ENCODE measurements around the gene CALML6. TPM values are rescaled to one million over a fixed set of nuclear protein-coding genes. Genes with fewer than 3 reads are reported as not detected.

Gene CALML6
- total and polyA plus RNA-seq, 10 donors = 0.34 to 3.0 (median 0.69) TPM; not detected in 2

GRCh38 chr1:1962752-1963151 is 47.7 kb downstream of the CALML6 start:
- Histone ChIP-seq H3K27me3 (replicated peaks in 1 of 7) (peaks cover 0 to 84% (median 9%) of the 10 kb centered on the region in 7 donors), H3K27ac (no peak overlapping the region), H3K4me1 (peaks cover 0 to 11% (median 5%) of the 10 kb centered on the region in 6 donors), H3K36me3 (no peaks in the 10 kb centered on the region), H3K4me3 (no peak overlapping the region), H3K9me3 (no peaks in the 10 kb centered on the region)
- no peak for DNase-seq
- intact Hi-C loops (cut with DNase I; ENCODE audit: low total_unique reads) = no loop called here
- no peak for TF ChIP-seq POLR2AphosphoS5 (IDR thresholded peaks at IDR 0.05)
- TF ChIP-seq POLR2A (IDR thresholded peaks at IDR 0.05) = no peak
- TF ChIP-seq CTCF (IDR thresholded peaks at IDR 0.05 in 8 of 11, conservative IDR thresholded peaks at IDR 0.05 in 3 of 11) = no peak
- 65 to 78% (median 74%) methylated on average over 2 of the region's 2 CpGs for WGBS, 5 donors

DNA sequence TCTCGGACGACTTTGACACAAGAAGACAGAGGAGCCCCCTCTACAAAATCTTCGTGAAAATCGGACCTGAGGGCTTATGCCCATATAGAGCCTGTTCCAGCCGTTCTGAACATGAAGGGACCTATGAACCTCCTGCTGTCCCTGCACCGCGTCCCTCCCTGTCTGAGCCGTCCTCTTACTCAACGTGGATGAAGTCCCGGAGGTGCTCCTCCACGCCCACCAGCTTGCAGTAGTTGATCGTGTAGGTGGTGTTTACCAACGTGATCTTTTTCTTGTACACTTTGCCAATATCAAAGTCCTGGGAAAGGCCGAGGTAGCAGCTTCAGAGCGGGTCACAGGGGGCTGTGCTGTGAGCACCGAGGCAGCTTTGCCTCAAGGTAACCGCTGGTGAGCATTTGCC is 48.5 kb downstream of the CALML6 start:
- H3K27me3 ChIP-seq (replicated peaks in 1 of 7) = peaks cover 0 to 82% (median 9%) of the 10 kb centered on the region in 7 donors
- H3K36me3 ChIP-seq = no peaks in the 10 kb centered on the region
- TF ChIP-seq POLR2A (IDR thresholded peaks at IDR 0.05) (no peak), CTCF (IDR thresholded peaks at IDR 0.05 in 8 of 11, conservative IDR thresholded peaks at IDR 0.05 in 3 of 11) (no peak), POLR2AphosphoS5 (IDR thresholded peaks at IDR 0.05) (no peak)
- 86 to 94% (median 88%) methylated on average over 17 of the region's 17 CpGs for WGBS, 5 donors
- no peak overlapping the region for H3K4me3 ChIP-seq
- intact Hi-C loops (cut with DNase I; ENCODE audit: low total_unique reads) = no loop called here
- H3K9me3 ChIP-seq = no peaks in the 10 kb centered on the region
- H3K4me1 ChIP-seq = peaks cover 0 to 11% (median 5%) of the 10 kb centered on the region in 6 donors
- H3K27ac ChIP-seq = no peak overlapping the region
- DNase-seq = no peak

GRCh38 chr1:1964811-1965210 is 49.8 kb downstream of the CALML6 start:
- Histone ChIP-seq H3K27me3 (replicated peaks in 1 of 7) (peaks cover 0 to 74% (median 9%) of the 10 kb centered on the region in 7 donors), H3K4me1 (peaks cover 0 to 6% (median 3%) of the 10 kb centered on the region in 6 donors), H3K36me3 (no peaks in the 10 kb centered on the region), H3K27ac (no peak overlapping the region), H3K4me3 (no peak overlapping the region), H3K9me3 (no peaks in the 10 kb centered on the region)
- TF ChIP-seq CTCF (IDR thresholded peaks at IDR 0.05 in 8 of 11, conservative IDR thresholded peaks at IDR 0.05 in 3 of 11) (no peak), POLR2AphosphoS5 (IDR thresholded peaks at IDR 0.05) (no peak), POLR2A (IDR thresholded peaks at IDR 0.05) (no peak)
- intact Hi-C loops (cut with DNase I; ENCODE audit: low total_unique reads) = no loop called here
- DNase-seq = no peak
- 83 to 84% (median 83%) methylated on average over 18 to 25 of the region's 25 CpGs for WGBS, 5 donors

DNA sequence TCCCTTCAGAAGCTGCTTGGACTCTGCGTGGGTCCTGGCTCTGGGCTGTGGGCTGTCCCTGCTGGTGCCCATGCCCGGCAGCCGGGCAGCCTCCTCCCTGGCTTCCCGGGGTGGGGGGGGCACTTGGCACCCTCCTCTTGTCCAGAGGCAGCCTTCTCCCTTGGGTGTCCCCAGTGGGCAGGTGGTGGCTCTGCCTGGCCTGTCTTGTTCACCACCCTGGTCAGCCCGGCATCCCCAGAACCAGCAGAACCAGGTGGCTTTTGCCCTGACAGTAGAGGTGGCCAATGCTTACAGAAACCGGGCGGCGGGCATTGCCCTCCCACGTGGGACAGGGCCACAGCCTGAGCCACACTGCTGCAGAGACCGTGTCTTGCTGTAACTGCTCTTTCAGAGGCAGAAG is 50.5 kb downstream of the CALML6 start:
- intact Hi-C loops (cut with DNase I; ENCODE audit: low total_unique reads) = no loop called here
- TF ChIP-seq POLR2AphosphoS5 (IDR thresholded peaks at IDR 0.05) = no peak
- no peak for TF ChIP-seq POLR2A (IDR thresholded peaks at IDR 0.05)
- TF ChIP-seq CTCF (IDR thresholded peaks at IDR 0.05 in 8 of 11, conservative IDR thresholded peaks at IDR 0.05 in 3 of 11) = no peak
- H3K4me3 ChIP-seq = no peak overlapping the region
- peaks cover 0 to 67% (median 9%) of the 10 kb centered on the region in 7 donors for H3K27me3 ChIP-seq (replicated peaks in 1 of 7)
- no peak for DNase-seq
- no peak overlapping the region for H3K27ac ChIP-seq
- H3K9me3 ChIP-seq = no peaks in the 10 kb centered on the region
- H3K36me3 ChIP-seq = no peaks in the 10 kb centered on the region
- H3K4me1 ChIP-seq = no peaks in the 10 kb centered on the region
- WGBS, 5 donors = 77 to 90% (median 79%) methylated on average over 9 to 10 of the region's 10 CpGs; no CpG with 5 or more reads in 1 of the 5 donors

Data from spleen (tissue), 11 donors.